Large intestine (tissue), 3 donors: ENCODE measurements around the gene GALNT14. TPM values are rescaled to one million over a fixed set of nuclear protein-coding genes. Genes with fewer than 3 reads are reported as not detected.

ENCODE experiments used
- DNase-seq, 2 donors: peaks; one replicate each; pipeline versions ENCODE4 v3.0.0 to v3.0.0-alpha.2; 2013
- H3K27ac ChIP-seq: one replicate; pipeline ENCODE4 v1.5.1; 2013; ENCODE audit warnings: low read length
- H3K27me3 ChIP-seq: 2 replicates; pipeline ENCODE4 v1.6.1; 2013; ENCODE audit warnings: low read length; ENCODE audit not compliant: control insufficient read depth, insufficient read depth
- H3K36me3 ChIP-seq: 2 replicates; pipeline ENCODE4 v1.6.1; 2013; ENCODE audit warnings: low read length; ENCODE audit not compliant: control insufficient read depth, insufficient read depth
- H3K4me1 ChIP-seq: one replicate; pipeline ENCODE4 v1.6.1; 2013; ENCODE audit warnings: low read length; ENCODE audit not compliant: control insufficient read depth, insufficient read depth
- H3K4me3 ChIP-seq: one replicate; pipeline ENCODE4 v1.5.1; 2013; ENCODE audit warnings: low read length
- H3K9me3 ChIP-seq: one replicate; pipeline ENCODE4 v1.6.1; 2013; ENCODE audit warnings: mild to moderate bottlenecking, low read depth, low read length, moderate library complexity; ENCODE audit not compliant: control insufficient read depth
- WGBS: methylation state at CpG from one replicate; pipeline ENCODE4 v1.1.5; 2013; ENCODE audit warnings: low lambda C conversion rate; ENCODE audit not compliant: insufficient coverage; 5-methylcytosine and 5-hydroxymethylcytosine counted together
- polyA plus RNA-seq: library from polyadenylated mRNA; unstranded; fragments of 120-200 nt; gene quantifications from one replicate; pipeline ENCODE4 v1.2.1, GENCODE V29; 2013

The GALNT14 gene
- polyA plus RNA-seq, 1 donor, result 3.1 TPM

- no peaks in the 10 kb centered on the region for H3K9me3 ChIP-seq
- H3K4me1 ChIP-seq, result peaks cover 12% of the 10 kb centered on the region
- peak overlapping the region; percentile 20 for H3K27ac ChIP-seq
- no peaks in the 10 kb centered on the region for H3K27me3 ChIP-seq
- no peaks in the 10 kb centered on the region for H3K36me3 ChIP-seq
- WGBS, result 67% methylated on average over 1 of the region's 4 CpGs
- DNase-seq, result no peak
- H3K4me3 ChIP-seq, result no peak overlapping the region
Observed at GRCh38 chr2:31078011-31078410, 60.2 kb downstream of the GALNT14 start.

GRCh38 chr2:31075941-31076590 is 62.2 kb downstream of the GALNT14 start:
- Histone ChIP-seq H3K27me3 (no peaks in the 10 kb centered on the region), H3K9me3 (no peaks in the 10 kb centered on the region), H3K27ac (no peak overlapping the region), H3K4me1 (no peaks in the 10 kb centered on the region), H3K4me3 (no peak overlapping the region), H3K36me3 (no peaks in the 10 kb centered on the region)
- 89% methylated on average over 3 of the region's 6 CpGs for WGBS
- DNase-seq, result no peak

- no peaks in the 10 kb centered on the region for H3K4me1 ChIP-seq
- no peak for DNase-seq
- H3K4me3 ChIP-seq, result no peak overlapping the region
- H3K27ac ChIP-seq, result no peak overlapping the region
- no CpG with 5 or more reads among the region's 7 CpGs for WGBS
- no peaks in the 10 kb centered on the region for H3K36me3 ChIP-seq
- no peaks in the 10 kb centered on the region for H3K27me3 ChIP-seq
- H3K9me3 ChIP-seq, result no peaks in the 10 kb centered on the region
Observed at GRCh38 chr2:31075431-31075830, 62.8 kb downstream of the GALNT14 start.

GRCh38 chr2:31071741-31072140 is 66.5 kb downstream of the GALNT14 start:
- no peak overlapping the region for H3K4me3 ChIP-seq
- no peaks in the 10 kb centered on the region for H3K4me1 ChIP-seq
- DNase-seq, result no peak
- H3K36me3 ChIP-seq, result no peaks in the 10 kb centered on the region
- no CpG with 5 or more reads among the region's 6 CpGs for WGBS
- H3K27me3 ChIP-seq, result no peaks in the 10 kb centered on the region
- H3K9me3 ChIP-seq, result no peaks in the 10 kb centered on the region
- no peak overlapping the region for H3K27ac ChIP-seq

GRCh38 chr2:31070339-31071125 is 67.7 kb downstream of the GALNT14 start:
- Histone ChIP-seq H3K4me3 (no peak overlapping the region), H3K27ac (no peak overlapping the region), H3K9me3 (no peaks in the 10 kb centered on the region), H3K36me3 (no peaks in the 10 kb centered on the region), H3K4me1 (no peaks in the 10 kb centered on the region), H3K27me3 (no peaks in the 10 kb centered on the region)
- DNase-seq, result peak in 1 of 2 donors; percentile 78
- WGBS, result 60% methylated on average over 1 of the region's 8 CpGs

GRCh38 chr2:31069643-31070325 is 68.5 kb downstream of the GALNT14 start:
- no peak overlapping the region for H3K4me3 ChIP-seq
- H3K9me3 ChIP-seq, result no peaks in the 10 kb centered on the region
- no peak for DNase-seq
- H3K36me3 ChIP-seq, result no peaks in the 10 kb centered on the region
- H3K27me3 ChIP-seq, result no peaks in the 10 kb centered on the region
- WGBS, result 68% methylated on average over 3 of the region's 12 CpGs
- no peak overlapping the region for H3K27ac ChIP-seq
- H3K4me1 ChIP-seq, result no peaks in the 10 kb centered on the region

- Histone ChIP-seq H3K36me3 (no peaks in the 10 kb centered on the region), H3K4me1 (no peaks in the 10 kb centered on the region), H3K9me3 (no peaks in the 10 kb centered on the region), H3K27me3 (no peaks in the 10 kb centered on the region), H3K4me3 (no peak overlapping the region), H3K27ac (no peak overlapping the region)
- WGBS, result no CpG with 5 or more reads among the region's 8 CpGs
- DNase-seq, result no peak
Observed at GRCh38 chr2:31067259-31067658, 71.0 kb downstream of the GALNT14 start.

DNA sequence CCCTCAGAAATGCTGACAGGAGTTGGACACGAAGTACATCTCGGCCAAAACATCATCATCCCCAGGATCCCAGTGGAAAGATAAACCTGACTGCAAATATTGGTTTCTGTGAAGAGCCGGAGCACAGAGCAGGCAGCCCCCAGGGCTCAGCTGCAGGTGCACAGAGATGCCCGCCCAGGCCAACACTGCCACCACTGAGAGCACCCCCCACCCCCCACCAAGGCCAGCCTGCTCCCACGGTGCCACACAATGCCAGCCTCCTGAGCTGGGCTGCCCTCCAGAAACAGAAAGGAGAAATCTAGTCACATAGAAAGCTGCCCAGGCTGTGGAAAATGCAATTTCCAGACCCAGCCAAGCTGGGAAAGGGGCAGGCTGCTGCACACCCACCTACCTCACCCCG is 71.7 kb downstream of the GALNT14 start:
- H3K4me1 ChIP-seq, result no peaks in the 10 kb centered on the region
- H3K36me3 ChIP-seq, result no peaks in the 10 kb centered on the region
- DNase-seq, result no peak
- no peak overlapping the region for H3K4me3 ChIP-seq
- no peaks in the 10 kb centered on the region for H3K27me3 ChIP-seq
- H3K9me3 ChIP-seq, result no peaks in the 10 kb centered on the region
- no peak overlapping the region for H3K27ac ChIP-seq
- WGBS, result no CpG with 5 or more reads among the region's 6 CpGs

- WGBS, result no CpG with 5 or more reads among the region's 9 CpGs
- H3K36me3 ChIP-seq, result no peaks in the 10 kb centered on the region
- H3K4me1 ChIP-seq, result peaks cover 2% of the 10 kb centered on the region
- H3K9me3 ChIP-seq, result no peaks in the 10 kb centered on the region
- H3K27ac ChIP-seq, result no peak overlapping the region
- no peaks in the 10 kb centered on the region for H3K27me3 ChIP-seq
- no peak overlapping the region for H3K4me3 ChIP-seq
- no peak for DNase-seq
Observed at GRCh38 chr2:31066086-31066485, 72.2 kb downstream of the GALNT14 start.

DNA sequence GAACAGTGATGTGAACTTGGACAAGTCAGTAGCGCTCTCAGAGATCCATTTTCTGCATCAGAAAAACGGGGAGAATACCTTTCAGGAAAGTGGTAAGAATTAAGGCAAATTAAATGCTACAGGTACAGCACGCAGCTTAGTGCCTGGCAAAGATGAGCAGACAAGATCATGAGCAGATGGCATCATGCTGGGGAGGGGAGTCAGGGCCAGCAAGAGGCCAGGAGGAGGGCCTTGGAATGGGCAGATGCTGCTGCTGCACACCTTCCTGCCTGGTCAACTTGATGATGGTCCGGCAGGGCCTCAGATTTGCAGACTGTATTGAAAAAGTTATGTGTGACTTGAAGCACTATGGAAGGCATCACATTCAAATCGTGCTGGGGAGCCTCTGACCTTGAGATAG is 72.9 kb downstream of the GALNT14 start:
- Histone ChIP-seq H3K36me3 (no peaks in the 10 kb centered on the region), H3K9me3 (no peaks in the 10 kb centered on the region)
- no peak for DNase-seq

More for the DNA sequence above, 72.9 kb downstream of the GALNT14 start:
- 80% methylated on average over 1 of the region's 5 CpGs for WGBS
- Histone ChIP-seq H3K27ac (no peak overlapping the region), H3K27me3 (no peaks in the 10 kb centered on the region), H3K4me3 (no peak overlapping the region), H3K4me1 (peaks cover 8% of the 10 kb centered on the region)
